Keratinocyte (primary cell): ENCODE data around the gene DCLK1. TPM values are rescaled to one million over a fixed set of nuclear protein-coding genes. Genes with fewer than 3 reads are reported as not detected.

Source experiments
- DNase-seq: peaks from one replicate; pipeline ENCODE4 v3.0.0-alpha.2; 2011; ENCODE audit warnings: low read depth, missing footprints, low spot score
- FAIRE-seq: peaks from 2 replicates; lab custom pipeline; 2011; peaks lifted over from hg19 to GRCh38; lab: Jason Lieb, UNC
- H2AFZ ChIP-seq: 2 replicates; pipeline ENCODE4 v1.6.0; 2012; ENCODE audit warnings: low read length, control low read depth, inconsistent platforms; ENCODE audit not compliant: control insufficient read depth
- H3K27ac ChIP-seq: 2 replicates; pipeline ENCODE4 v1.5.1; 2011; ENCODE audit warnings: low read length; ENCODE audit not compliant: control insufficient read depth, insufficient read depth
- H3K27me3 ChIP-seq: 3 replicates; pipeline ENCODE4 v1.6.0; 2011; ENCODE audit warnings: low read length; ENCODE audit not compliant: control insufficient read depth, insufficient read depth; ENCODE audit errors: extremely low read depth
- H3K36me3 ChIP-seq, 2 experiments: 2 replicates in 1 of 2; 3 replicates in 1 of 2; pipeline ENCODE4 v1.5.1; 2011; ENCODE audit warnings: low read length in 2 of 2, mild to moderate bottlenecking in 1 of 2; ENCODE audit not compliant: control insufficient read depth in 2 of 2, insufficient read depth in 2 of 2; ENCODE audit errors: extremely low read depth in 1 of 2
- H3K4me1 ChIP-seq: 3 replicates; pipeline ENCODE4 v1.5.1; 2011; ENCODE audit warnings: low read length; ENCODE audit not compliant: control insufficient read depth, insufficient read depth; ENCODE audit errors: extremely low read depth
- H3K4me2 ChIP-seq: 3 replicates; pipeline ENCODE4 v1.6.0; 2011; ENCODE audit warnings: low read depth, low read length; ENCODE audit not compliant: control insufficient read depth, insufficient read depth; ENCODE audit errors: extremely low read depth
- H3K4me3 ChIP-seq, 3 experiments: fragments of 200-600 bp in 1 of 3; sonication (generic) in 1 of 3; 2 replicates in 2 of 3; 3 replicates in 1 of 3; pipeline ENCODE4 v1.5.1; 2011 to 2016; ENCODE audit warnings: low read length in 3 of 3, mild to moderate bottlenecking in 3 of 3, control low read depth in 2 of 3, inconsistent platforms in 1 of 3, low read depth in 1 of 3, mixed read lengths in 1 of 3, mixed run types in 1 of 3, moderate library complexity in 1 of 3; ENCODE audit not compliant: control insufficient read depth in 2 of 3, insufficient read depth in 2 of 3; ENCODE audit errors: extremely low read depth in 1 of 3
- H3K79me2 ChIP-seq: 2 replicates; pipeline ENCODE4 v1.6.0; 2012; ENCODE audit warnings: low read length; ENCODE audit not compliant: control insufficient read depth, insufficient read depth
- H3K9ac ChIP-seq: 3 replicates; pipeline ENCODE4 v1.6.0; 2011; ENCODE audit warnings: low read length; ENCODE audit not compliant: control insufficient read depth, insufficient read depth; ENCODE audit errors: extremely low read depth
- H3K9me1 ChIP-seq: 3 replicates; pipeline ENCODE4 v1.6.0; 2011; ENCODE audit warnings: low read length; ENCODE audit not compliant: control insufficient read depth, insufficient read depth; ENCODE audit errors: extremely low read depth
- H3K9me3 ChIP-seq: 2 replicates; pipeline ENCODE4 v1.5.1; 2012; ENCODE audit warnings: low read depth, low read length; ENCODE audit not compliant: control insufficient read depth
- H4K20me1 ChIP-seq: 3 replicates; pipeline ENCODE4 v1.6.0; 2011; ENCODE audit warnings: low read length; ENCODE audit not compliant: control insufficient read depth, insufficient read depth; ENCODE audit errors: extremely low read depth
- EZH2 ChIP-seq: IDR thresholded peaks from one replicate; pipeline ENCODE4 v1.6.1; 2012; ENCODE audit warnings: inconsistent platforms, mild to moderate bottlenecking, low read length, moderate library complexity
- dilution Hi-C: fragments of 300-500 bp; cut with MboI; formaldehyde crosslinking; loops from one replicate; pipeline ENCODE4 v1.7.0; 2020; ENCODE audit warnings: low sequenced_read_pairs; ENCODE audit not compliant: extremely low pct_ligation_motif_present
- polyA plus RNA-seq, 5 experiments: library from polyadenylated mRNA; depleted of rRNA in 3 of 5; stranded (reverse) in 3 of 5; stranded (forward) in 1 of 5; unstranded in 1 of 5; fragments of >200 nt; gene quantifications; 1 replicate in 1 of 5; 2 replicates in 3 of 5; 3 replicates in 1 of 5; pipeline versions ENCODE4 v1.2.1 to v1.2.3, GENCODE V29; 2011 to 2012; ENCODE audit warnings: missing spikeins in 2 of 5, low read depth in 1 of 5, low replicate concordance in 1 of 5
- TF ChIP-seq, protein P1 (sequence below), 3 experiments: IDR thresholded peaks in 1 of 3; conservative IDR thresholded peaks in 1 of 3; optimal IDR thresholded peaks in 1 of 3; 2 replicates in 2 of 3; 3 replicates in 1 of 3; pipeline versions ENCODE3 to v1.5.1; 2011; ENCODE audit warnings: low read length in 3 of 3, mild to moderate bottlenecking in 3 of 3, moderate library complexity in 2 of 3, control low read depth in 1 of 3, inconsistent platforms in 1 of 3; ENCODE audit not compliant: insufficient read depth in 2 of 3; ENCODE audit errors: extremely low read depth in 1 of 3

DCLK1 gene
- polyA plus RNA-seq, 1 donor (not counting 4 experiments of a cell fraction or from before 2014, with no cell fraction given), result 0.04 TPM

DNA sequence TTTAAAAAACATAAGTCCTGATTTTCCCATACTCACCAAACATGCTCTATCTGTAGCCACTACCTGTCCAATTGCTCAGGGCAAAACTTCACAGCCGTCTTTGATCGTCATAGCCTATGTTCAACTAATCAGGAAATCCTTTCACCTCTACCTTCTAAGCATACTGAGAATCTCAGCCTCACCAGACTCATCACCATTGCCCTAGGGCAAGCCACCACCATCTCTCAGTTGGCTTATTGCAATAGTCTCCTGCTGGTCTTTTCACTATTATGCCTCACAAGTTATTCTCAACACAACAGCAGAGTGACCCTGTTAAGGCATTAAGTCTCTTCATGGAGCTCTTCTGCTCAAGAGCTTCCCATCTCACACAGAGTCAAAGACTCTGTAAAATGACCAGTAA is 394.3 kb downstream of the DCLK1 start:
- H3K4me2 ChIP-seq, result no peak overlapping the region
- FAIRE-seq (no peak), DNase-seq (no peak)
- H3K27me3 ChIP-seq, result no peaks in the 10 kb centered on the region
- no peaks in the 10 kb centered on the region for H3K9me1 ChIP-seq
- no peaks in the 10 kb centered on the region for H3K9me3 ChIP-seq
- H3K9ac ChIP-seq, result no peak overlapping the region
- H3K36me3 ChIP-seq, result no peaks in the 10 kb centered on the region
- H3K27ac ChIP-seq, result no peak overlapping the region
- no peak for TF ChIP-seq EZH2
- TF ChIP-seq, protein P1, sequence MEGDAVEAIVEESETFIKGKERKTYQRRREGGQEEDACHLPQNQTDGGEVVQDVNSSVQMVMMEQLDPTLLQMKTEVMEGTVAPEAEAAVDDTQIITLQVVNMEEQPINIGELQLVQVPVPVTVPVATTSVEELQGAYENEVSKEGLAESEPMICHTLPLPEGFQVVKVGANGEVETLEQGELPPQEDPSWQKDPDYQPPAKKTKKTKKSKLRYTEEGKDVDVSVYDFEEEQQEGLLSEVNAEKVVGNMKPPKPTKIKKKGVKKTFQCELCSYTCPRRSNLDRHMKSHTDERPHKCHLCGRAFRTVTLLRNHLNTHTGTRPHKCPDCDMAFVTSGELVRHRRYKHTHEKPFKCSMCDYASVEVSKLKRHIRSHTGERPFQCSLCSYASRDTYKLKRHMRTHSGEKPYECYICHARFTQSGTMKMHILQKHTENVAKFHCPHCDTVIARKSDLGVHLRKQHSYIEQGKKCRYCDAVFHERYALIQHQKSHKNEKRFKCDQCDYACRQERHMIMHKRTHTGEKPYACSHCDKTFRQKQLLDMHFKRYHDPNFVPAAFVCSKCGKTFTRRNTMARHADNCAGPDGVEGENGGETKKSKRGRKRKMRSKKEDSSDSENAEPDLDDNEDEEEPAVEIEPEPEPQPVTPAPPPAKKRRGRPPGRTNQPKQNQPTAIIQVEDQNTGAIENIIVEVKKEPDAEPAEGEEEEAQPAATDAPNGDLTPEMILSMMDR (optimal IDR thresholded peaks at IDR 0.05 in 1 of 3, IDR thresholded peaks at IDR 0.05 in 1 of 3, conservative IDR thresholded peaks at IDR 0.05 in 1 of 3; ENCODE audit: extremely low read depth in 1 of 3, insufficient read depth in 2 of 3, low read length in 3 of 3), result no peak
- no peaks in the 10 kb centered on the region for H3K79me2 ChIP-seq
- H3K4me1 ChIP-seq, result no peaks in the 10 kb centered on the region
- no peak overlapping the region for H3K4me3 ChIP-seq
- no peak overlapping the region for H2AFZ ChIP-seq
- H4K20me1 ChIP-seq, result no peaks in the 10 kb centered on the region
- dilution Hi-C loops, result no loop called here

DNA sequence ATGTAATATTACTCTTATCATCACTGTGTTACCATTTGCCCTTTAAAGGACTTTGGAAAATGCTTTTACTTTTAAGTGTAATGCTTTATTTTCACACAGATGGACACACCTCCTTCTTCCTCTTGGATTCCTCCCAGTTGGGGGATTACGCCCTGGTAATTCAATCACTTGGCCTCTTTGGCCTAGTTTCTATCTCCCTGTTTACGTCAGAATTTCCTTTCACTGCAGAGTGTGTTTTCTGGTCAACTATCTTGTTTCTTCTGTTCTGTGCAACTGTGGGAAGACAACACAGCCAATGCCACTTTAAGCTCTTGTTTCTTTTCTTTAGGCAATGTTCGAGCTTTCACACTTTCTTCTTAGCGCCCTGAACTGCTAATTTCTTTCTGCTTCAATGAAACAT is 397.4 kb downstream of the DCLK1 start:
- Histone ChIP-seq H3K9me1 (no peaks in the 10 kb centered on the region), H3K9me3 (no peaks in the 10 kb centered on the region), H3K27ac (no peak overlapping the region), H3K4me2 (no peak overlapping the region), H3K4me1 (no peaks in the 10 kb centered on the region), H3K27me3 (no peaks in the 10 kb centered on the region), H2AFZ (no peak overlapping the region), H4K20me1 (no peaks in the 10 kb centered on the region), H3K79me2 (no peaks in the 10 kb centered on the region), H3K9ac (no peak overlapping the region), H3K36me3 (no peaks in the 10 kb centered on the region), H3K4me3 (no peak overlapping the region)
- dilution Hi-C loops, result no loop called here
- DNase-seq (no peak), FAIRE-seq (no peak)
- TF ChIP-seq, protein P1 (optimal IDR thresholded peaks at IDR 0.05 in 1 of 3, IDR thresholded peaks at IDR 0.05 in 1 of 3, conservative IDR thresholded peaks at IDR 0.05 in 1 of 3; ENCODE audit: extremely low read depth in 1 of 3, insufficient read depth in 2 of 3, low read length in 3 of 3), result no peak
- TF ChIP-seq EZH2, result no peak
